ENCODE data around the gene CFAP74. TPM values are rescaled to one million over a fixed set of nuclear protein-coding genes. Genes with fewer than 3 reads are reported as not detected.
"Not testable (repeated sequence)": the region's sequence is repeated elsewhere in the genome, so short reads cannot be mapped to it uniquely, and the experiment has no call there.

Gene CFAP74
- total and polyA plus RNA-seq, 2 of the 4 experiments (the other 2 are of a cell fraction), result not detected

- H3K4ac ChIP-seq (ENCODE audit: low read depth, low read length); H2BK5ac ChIP-seq (ENCODE audit: low read depth, low read length, poor library complexity, severe bottlenecking); H3K4me2 ChIP-seq (ENCODE audit: low read depth, low read length); H3K9ac ChIP-seq (ENCODE audit: low read depth, low read length); H2BK120ac ChIP-seq (ENCODE audit: low read depth, low read length); H3K4me3 ChIP-seq (ENCODE audit: insufficient read depth, low read depth, low read length); H2BK20ac ChIP-seq (ENCODE audit: low read depth, low read length); BruUV-seq (replicated peaks); ATAC-seq (ENCODE audit: low read depth); H3K27me3 ChIP-seq (ENCODE audit: control insufficient read depth, insufficient read depth, low read length); H2AK5ac ChIP-seq (ENCODE audit: low read depth, low read length); H2BK15ac ChIP-seq (ENCODE audit: low read depth, low read length); H4K5ac ChIP-seq (ENCODE audit: low read depth, low read length); H3K4me1 ChIP-seq (ENCODE audit: control insufficient read depth, insufficient read depth, low read length); dilution Hi-C loops (cut with HindIII; ENCODE audit: low sequenced_read_pairs, unreplicated experiment); POLR2A ChIA-PET (ENCODE audit: unreplicated experiment); DNase-seq; H3K79me1 ChIP-seq (ENCODE audit: low read depth in 1 of 2, low read length in 2 of 2); H2AFZ ChIP-seq (replicated peaks; ENCODE audit: low read length, poor library complexity); H3K14ac ChIP-seq (replicated peaks; ENCODE audit: low read depth, low read length); in situ Hi-C loops (cut with MboI; ENCODE audit: low sequenced_read_pairs); H3K9me1 ChIP-seq (ENCODE audit: insufficient read depth, low read length); H4K8ac ChIP-seq (ENCODE audit: low read depth in 2 of 2, low read length in 2 of 2); CTCF ChIA-PET; intact Hi-C loops (cut with micrococcal nuclease); H3K18ac ChIP-seq (ENCODE audit: low read depth, low read length); H3K9me3 ChIP-seq (ENCODE audit: control insufficient read depth, insufficient read depth, low read length); H4K20me1 ChIP-seq (ENCODE audit: insufficient read depth, low read length); H3K36me3 ChIP-seq (ENCODE audit: control insufficient read depth, insufficient read depth, low read length); H3K23ac ChIP-seq (ENCODE audit: low read depth, low read length); H3K27ac ChIP-seq (ENCODE audit: insufficient read depth, low read length); H4K91ac ChIP-seq (ENCODE audit: insufficient read depth, low read depth, low read length); H2AK9ac ChIP-seq (replicated peaks; ENCODE audit: low read depth, low read length, poor library complexity); H3K56ac ChIP-seq (ENCODE audit: extremely low read depth, insufficient read depth, low read length): not testable (repeated sequence)
- WGBS, 2 experiments (ENCODE audit: extremely low coverage in 2 of 2, insufficient read length in 1 of 2), result no CpG with 5 or more reads among the region's 21 CpGs
Measured at GRCh38 chr1:1934848-1935247, 68.7 kb downstream of the CFAP74 start.
